HG02678 (cell line): Measurements from ENCODE around the gene OLFML2B.
"Not testable (repeated sequence)": the region's sequence is repeated elsewhere in the genome, so short reads cannot be mapped to it uniquely, and the experiment has no call there.

ENCODE experiments used
- ATAC-seq: cut with Tn5 transposase; IDR thresholded peaks from one replicate; pipeline ENCODE4 v1.9.1; 2021; ENCODE audit warnings: mild to moderate bottlenecking, moderate library complexity; ENCODE audit not compliant: unreplicated experiment

Gene OLFML2B

DNA sequence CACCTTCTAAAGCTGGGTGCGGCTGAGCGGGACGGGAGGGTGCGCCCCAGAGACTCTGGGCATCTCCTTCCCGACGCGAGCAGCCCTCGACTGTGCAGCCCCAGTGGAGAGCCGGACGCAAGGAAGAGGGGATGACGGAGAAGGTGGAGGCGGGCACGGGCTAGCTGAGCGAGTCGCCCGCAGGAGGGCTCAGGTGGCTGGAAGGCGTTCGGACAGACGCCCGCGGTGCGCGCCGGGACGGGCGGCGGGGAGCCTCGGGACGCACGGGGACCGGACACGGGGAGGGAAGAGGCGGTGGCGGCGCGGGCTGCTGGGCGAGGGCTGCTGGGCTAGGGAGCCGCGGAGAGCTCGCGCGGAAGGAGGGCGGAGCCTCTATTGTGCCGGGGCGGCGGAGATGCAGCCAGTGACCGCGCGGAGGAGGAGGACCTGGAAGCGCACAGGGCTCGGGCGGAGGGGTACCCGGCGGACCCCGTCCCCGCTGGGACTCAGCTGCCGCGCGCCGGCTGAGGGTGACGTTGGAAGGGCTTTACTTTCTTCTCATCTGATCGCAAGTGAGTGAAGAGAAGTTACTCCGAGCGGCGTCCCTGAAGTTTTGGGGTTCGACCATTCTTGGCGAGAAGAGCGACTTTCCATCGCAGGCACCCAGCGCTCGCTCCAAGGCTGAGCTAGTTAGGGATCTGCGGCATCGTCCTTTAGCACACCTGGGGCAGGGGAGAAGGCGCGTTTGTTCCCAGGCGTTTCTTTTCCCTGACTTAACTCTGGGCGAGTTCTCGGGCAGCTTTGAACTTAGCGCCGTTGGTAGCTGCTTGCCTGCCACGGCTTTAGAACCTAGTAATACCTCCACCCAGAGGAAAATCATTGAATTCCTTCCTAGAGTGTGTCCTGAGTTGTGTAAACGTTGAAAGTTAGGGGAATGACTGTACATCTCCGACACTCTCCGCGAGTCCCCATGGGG is at the start of gene OLFML2B:
Gene OLFML2B, minus strand, starts transcription at position 323 of the 955 bp plus-strand sequence. CDS start 439 bp downstream, outside the sequence.
- ATAC-seq: peak; percentile 61

DNA sequence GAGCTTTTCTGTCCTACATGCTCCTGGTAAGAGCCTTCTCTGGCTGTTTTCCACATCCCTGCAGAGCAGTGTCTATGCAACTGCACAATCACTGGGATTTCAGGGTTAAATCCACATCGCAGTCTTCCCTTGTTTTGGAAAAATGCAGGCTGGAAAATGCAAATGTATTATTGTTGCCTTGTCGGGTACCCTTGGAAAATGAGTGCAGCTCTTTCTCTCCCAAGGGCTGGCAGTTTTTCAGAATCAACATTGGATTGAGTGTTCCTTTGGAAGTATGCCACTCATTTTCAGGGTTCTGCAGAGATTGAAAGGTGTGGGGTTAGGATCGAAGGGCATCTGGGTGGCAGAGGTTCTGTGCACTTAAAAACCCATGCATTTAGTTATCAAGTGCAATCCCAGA is 49.1 kb upstream of the OLFML2B start:
- ATAC-seq: no peak

DNA sequence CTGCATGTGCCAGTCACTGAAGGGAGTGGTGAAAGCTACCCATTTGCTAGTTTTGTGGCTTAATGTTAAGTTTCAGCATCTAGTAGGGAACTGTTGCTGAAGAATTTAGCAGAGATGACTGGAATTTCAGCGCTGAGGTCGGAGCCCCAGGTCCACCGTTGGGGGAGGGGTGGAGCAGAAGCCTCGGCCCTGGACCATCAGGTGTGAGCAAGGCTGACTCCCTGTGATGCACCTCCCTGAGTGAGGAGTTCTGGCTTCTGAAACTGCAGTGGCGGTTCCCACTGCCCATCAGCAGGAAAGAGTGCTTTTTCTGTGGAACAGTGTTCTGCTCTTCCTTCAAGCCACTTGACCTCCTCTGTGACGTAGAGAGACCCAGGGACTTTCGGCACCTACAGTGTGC is 47.2 kb upstream of the OLFML2B start:
- no peak for ATAC-seq

DNA sequence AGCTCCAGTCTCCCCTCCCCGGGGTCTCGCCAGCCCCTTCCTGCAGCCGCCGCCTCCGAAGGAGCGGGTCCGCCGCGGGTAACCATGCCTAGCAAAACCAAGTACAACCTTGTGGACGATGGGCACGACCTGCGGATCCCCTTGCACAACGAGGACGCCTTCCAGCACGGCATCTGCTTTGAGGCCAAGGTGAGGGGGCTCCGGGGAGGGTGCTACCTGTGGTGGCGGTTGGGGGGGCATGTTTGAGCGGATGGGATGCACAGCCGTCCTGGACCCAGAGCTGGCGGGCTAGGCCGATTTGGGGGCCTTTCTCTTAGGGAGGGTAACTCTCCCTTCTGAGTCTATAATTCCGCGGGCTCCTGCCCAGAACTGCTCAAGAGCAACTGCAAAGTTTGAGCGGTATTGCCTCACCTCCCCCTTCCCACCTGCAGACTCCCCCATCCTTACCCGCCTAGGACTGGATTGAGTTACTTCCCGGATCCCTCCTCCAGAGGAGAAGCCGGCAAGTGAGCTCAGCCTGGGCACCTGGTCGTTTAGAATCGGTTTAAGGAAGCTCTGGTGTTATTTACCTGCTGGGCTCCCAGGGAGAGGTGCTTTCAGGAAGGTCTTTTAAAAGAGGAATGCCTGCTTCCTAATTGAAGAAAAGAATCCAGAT is 46.6 kb upstream of the OLFML2B start:
- no peak for ATAC-seq

DNA sequence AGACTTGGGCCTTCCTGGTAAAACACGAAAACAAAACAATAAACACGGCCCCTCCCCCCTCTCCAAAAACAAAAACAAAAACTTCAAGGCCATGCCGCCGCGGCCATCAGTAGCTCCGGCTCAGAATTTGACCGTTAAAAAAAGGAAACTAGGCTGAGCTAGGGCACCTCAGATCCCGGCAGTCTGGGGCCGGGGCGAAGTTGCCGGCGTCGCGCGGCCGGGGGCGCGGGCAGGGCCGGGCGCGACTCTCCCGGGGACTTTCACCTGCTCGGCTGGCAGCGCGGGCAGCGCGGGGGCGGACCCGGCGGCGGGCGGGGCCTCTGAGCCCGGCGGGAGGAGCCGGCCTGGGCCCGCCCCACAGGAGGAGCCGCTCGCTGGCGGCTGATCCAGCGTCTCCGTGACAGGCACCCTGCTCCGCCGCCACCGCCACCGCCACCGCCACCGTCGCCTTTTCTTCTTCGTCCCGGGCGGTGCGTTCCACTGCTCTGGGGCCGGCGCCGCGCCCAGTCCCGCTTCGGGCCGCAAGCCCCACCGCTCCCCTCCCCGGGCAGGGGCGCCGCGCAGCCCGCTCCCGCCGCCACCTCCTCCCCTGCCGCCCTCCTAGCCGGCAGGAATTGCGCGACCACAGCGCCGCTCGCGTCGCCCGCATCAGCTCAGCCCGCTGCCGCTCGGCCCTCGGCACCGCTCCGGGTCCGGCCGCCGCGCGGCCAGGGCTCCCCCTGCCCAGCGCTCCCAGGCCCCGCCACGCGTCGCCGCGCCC is 45.8 kb upstream of the OLFML2B start, which contains the start of gene NOS1AP:
Gene NOS1AP, plus strand, starts transcription at position 358 of the 760 bp plus-strand sequence. CDS start 487 bp downstream, outside the sequence.
- ATAC-seq: peak; percentile 99

DNA sequence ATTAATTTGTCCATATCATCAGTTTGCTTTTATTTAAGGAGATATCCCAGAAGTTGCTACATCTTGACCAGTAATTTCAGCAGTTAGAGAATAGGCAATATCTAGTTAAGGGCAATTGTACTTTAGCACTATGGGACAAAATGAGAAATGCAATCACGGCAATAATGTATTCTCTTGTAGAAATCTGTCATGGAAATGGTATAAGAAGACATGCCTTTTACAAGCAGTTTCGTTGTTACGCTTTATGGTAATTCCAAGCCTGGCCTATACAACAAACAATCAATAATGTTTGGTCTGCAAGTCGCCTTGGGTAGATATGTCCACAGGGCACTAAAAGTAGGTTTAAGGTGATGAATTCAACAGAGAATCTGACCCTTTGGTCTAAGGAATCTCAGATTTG is 44.6 kb upstream of the OLFML2B start:
- no peak for ATAC-seq

DNA sequence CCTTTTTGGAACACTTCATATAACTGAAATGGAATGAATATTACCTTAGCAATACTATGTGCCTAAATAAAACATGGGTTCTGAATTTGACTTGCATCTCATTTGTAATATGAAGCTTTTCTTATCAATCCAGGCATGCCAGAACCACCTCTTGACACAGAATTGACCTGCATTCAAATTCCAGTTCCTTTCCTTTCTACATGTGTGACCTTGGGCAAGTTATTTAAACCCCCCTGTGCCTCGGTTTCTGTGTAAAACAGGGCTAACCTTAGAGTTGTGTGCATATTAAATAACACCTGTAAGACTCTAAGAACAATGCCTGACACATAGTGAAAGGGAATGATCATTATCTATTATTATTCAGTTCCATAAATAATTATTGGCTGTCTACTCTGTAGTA is 43.8 kb upstream of the OLFML2B start:
- ATAC-seq: no peak

DNA sequence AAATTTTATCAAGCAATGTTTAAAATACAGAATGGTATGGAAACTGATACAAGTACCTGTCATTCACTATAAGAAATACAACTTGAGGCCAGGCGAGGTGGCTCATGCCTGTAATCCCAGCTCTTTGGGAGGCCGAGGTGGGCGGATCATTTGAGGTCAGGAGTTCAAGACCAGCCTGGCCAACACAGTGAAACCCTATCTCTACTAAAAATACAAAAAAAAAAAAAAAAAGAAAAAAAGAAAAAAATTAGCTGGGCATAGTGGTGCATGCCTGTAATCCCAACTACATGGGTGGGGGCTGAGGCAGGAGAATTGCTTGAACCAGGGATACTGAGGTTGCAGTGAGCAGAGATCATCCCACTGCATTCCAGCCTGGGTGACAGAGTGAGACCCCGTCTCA is 43.2 kb upstream of the OLFML2B start:
- ATAC-seq: not testable (repeated sequence)

DNA sequence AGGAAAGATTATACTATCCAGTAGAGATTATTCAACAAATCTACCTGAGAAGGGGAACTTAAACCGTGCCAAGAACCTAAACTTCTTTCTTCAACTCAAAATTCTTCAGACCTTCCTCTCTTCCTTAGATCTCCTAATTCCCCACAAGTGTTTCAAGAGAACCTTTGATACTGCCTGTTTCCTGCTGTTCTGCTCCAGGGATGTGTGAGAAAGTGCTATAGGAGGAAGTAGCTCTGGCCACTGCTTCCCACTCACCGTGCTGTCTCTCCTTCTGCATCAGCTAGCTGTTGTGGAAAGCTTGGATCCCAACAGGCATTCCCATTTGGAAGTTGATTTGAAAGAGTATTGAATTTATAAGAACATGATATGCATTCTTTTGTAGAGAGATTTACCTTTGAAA is 41.3 kb upstream of the OLFML2B start:
- no peak for ATAC-seq

DNA sequence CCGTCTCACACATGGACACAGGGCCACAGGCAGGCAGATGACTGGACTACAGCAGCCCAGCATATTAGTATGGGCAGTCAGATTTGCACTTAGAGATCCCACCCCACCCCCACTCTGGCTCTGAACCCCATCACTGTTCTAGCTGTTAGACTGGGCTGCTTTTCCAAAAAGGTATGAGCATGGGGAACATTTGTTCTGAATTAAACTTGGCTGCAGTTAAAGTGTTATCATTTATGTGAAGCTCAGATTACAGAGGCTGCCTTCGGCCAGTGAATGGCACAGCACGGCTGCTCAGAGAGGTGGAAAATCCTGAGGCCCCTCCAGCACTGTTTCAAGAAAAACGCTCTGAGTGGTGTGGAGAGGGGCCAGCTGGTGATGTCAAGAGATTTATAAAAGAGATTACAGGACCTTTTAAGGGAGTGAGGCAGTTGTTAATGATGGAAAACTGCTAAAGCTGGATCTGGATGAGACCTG is 38.9 kb upstream of the OLFML2B start:
- ATAC-seq: no peak

DNA sequence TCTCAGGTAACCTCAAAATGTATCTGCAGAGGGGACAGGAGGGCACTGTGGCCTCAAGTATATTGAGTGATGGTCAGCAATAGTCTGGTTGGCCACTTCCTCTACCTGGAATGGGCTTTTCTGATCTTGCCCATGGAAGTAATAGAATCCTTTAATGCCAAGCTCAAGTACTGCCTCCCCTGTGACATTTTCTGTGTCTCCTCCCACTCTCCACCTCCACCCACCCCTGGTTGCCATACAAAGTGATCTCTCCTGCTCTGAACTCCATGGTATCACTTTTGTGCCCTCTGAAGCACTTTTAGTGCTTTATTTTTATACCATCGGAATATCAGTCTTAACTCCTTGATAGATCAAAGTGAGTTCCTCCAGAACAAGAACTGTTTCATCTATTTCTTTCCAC is 36.6 kb upstream of the OLFML2B start:
- ATAC-seq: no peak

DNA sequence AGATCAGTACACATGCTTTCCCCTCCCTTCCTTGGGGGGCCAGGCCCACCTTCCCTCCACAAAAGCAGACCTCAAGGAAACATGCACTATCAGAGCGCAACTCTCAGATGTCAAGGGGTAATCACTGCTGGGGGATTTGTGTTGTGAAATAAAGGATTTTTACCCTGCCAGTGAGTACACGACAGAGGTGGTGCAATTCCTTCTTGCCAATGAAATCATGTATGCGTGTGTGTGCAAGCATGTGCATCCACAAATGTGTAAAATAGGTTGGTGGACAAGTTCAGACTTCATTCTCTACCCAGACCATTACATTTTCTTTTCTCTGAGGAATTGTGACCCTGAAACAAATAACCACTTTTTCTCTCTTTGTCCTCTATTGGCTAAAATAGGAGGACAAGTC is 36.1 kb upstream of the OLFML2B start:
- ATAC-seq: no peak

DNA sequence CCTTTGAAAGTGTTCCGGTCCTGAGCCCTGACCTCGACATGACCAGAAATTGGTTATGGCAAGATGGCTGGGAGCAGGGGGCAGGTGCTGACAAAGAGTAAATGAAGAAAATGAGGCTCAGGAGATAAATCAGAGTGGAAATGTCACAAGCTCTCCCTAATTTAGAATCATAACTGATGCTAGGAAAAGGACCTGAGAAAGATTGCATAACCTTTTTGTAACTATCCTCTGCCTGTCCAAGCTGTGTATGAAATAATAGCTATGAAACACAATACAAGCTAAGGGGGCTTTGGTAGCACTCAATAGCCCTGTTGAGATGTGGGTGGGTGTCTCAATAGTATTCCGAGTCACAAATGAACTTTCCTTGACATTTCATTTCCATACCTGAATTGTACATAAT is 32.9 kb upstream of the OLFML2B start:
- no peak for ATAC-seq

DNA sequence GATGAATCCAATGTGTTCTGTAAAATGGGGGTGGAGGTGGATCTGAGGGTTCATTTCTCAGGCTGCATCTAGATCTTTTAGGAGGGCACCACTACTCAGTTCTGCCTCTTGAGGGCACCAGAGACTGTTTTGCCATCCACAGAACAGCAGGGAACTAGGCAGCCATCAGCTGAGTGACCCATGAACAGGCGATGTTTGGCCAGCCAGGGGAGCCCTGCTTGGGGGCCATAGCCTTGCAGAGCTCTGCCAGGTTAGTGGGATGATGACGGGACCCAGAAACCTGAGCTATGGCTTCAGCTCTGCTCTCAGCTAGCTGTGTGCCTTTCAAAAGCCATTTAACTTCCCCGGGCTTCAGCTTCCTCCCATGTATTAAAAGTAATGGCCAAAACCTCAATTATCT is 32.4 kb upstream of the OLFML2B start:
- no peak for ATAC-seq

DNA sequence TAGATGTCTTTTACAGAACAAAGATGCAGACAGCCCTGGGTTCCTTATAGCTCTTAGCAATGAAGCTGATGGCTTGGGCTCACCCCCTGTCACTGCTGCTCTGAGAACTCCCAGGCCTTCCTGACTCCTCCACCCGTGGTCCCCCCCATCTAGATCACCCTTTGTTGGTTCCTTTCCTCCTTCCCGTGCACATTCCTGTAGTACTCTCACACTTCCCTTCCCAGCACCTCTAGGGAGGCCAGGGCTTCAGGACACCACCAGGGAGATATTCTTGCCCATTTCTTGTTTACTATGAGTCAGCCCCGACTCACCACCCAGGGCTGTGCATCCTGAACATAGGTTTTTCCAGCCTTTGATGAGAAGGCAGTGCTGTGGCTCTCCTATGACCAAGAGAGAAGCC is 31.4 kb upstream of the OLFML2B start:
- ATAC-seq: no peak

DNA sequence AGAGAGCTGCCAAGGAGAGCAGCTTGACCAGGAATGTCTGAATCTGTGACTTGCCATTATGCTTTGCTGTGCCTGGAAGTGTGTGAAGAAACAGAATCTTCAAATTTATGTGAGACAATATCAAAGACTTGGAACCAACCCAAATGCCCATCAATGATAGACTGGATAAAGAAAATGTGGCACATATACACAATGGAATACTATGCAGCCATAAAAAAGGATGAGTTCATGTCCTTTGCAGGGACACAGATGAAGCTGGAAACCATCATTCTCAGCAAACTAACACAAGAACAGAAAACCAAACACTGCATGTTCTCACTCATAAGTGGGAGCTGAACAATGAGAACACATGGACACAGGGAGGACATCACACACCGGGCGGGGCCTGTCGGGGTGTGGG is 30.3 kb upstream of the OLFML2B start:
- ATAC-seq: not testable (repeated sequence)

DNA sequence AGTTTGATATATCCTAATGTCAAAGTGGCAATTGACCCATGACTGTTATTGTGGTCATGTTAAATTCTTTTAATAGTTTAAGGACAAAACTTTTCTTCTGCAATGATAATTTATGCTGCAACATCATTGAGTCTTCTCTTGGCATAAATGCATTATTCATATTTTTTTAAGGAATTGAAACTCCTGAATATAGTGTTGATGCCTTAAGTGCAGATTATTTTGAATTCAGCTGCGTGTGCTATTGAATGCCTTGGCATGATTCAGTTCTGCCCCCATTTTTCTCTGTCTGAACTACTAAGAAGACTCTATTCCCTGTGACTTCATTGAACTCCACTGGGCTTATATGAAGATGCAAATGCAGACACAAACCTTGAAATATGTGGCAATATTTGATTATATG is 23.3 kb upstream of the OLFML2B start:
- no peak for ATAC-seq

DNA sequence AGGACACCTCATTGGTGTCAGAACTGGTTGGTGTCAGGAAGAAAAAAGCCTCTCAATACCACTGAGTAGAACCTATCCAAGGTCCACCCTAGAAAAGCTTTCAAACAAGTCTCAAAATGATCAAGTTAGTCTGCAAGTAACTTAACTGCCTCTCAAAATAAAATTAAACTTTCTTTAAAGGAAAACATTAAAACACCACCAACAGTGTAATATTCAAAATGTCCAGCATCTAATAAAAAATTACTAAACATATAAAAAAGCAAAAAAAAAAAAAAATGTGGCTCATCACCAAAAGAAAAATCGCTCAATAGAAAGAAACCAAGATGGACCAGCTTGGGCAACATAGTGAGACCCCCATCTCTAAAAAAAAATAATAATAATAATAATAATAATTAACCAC is 18.7 kb upstream of the OLFML2B start:
- no peak for ATAC-seq

DNA sequence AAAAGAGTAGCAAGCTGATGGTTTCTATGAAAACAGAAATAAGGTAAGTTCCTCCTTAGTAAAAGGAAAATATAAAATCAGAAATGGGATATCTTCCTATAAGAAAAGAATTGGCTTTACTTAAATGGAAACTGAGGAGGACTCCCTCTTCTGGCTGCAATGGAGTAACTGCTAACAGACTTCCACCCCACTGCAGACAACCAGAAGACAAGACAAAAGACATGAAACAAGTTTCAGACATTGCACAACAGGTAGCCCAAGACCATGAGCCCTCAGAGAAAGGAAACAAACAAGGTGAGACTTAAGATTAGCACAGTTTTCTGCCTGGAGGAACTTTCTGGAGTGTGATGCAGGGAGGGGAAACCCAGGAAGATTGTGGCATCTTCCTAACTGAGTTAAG is 17.0 kb upstream of the OLFML2B start:
- ATAC-seq: no peak

DNA sequence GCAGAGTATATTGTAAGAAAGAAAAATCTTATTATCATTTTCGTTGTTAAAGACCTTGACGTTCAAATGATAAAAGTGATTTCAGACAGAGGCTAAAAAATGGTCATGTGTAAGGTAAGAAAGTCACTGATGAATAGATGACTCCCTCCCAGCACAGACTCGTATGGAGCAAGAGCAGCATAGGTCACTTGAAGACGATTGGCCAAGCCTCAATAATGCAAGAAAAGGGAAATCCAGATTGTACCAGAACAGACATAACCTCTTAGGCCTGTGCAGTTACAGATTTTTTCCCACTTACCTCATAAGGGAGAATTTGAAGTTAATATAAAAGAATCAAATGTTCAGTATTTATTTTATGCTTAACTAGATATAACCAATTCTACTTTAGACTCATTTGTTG is 16.3 kb upstream of the OLFML2B start:
- ATAC-seq: no peak

DNA sequence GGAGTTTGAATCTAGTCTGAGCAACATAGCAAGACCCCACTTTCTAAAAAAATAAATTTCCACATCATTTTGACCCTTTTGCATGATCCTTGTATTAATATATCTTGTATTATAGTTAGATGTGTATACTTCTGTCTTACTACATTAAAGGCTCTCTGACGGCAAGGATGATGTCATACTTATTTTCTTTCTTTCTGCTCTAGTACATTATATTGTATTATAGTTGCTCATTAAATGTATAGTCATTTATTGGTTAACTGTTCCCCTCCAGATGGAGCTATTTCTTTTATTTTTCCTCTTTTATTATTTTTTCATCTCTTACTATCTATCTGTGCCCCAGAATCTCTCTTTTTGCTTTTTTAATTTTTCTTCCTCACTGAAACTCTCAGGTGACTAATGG is 15.0 kb upstream of the OLFML2B start:
- ATAC-seq: no peak
